ENCODE data around the gene DTNB. TPM values are rescaled to one million over a fixed set of nuclear protein-coding genes. Genes with fewer than 3 reads are reported as not detected.

DTNB gene
- total and polyA plus RNA-seq, 2 of the 4 experiments (the other 2 are of a cell fraction): 3.8 to 5.3 TPM

GRCh38 chr2:25411281-25411680 lies 262.1 kb downstream of the DTNB start:
- CTCF ChIA-PET: no interaction called here
- Histone ChIP-seq H3K23ac (ENCODE audit: low read depth, low read length) (no peak overlapping the region), H2AK9ac (replicated peaks; ENCODE audit: low read depth, low read length, poor library complexity) (no peak overlapping the region), H4K20me1 (ENCODE audit: insufficient read depth, low read length) (no peaks in the 10 kb centered on the region), H3K4me3 (ENCODE audit: insufficient read depth, low read depth, low read length) (no peak overlapping the region), H3K36me3 (ENCODE audit: control insufficient read depth, insufficient read depth, low read length) (no peaks in the 10 kb centered on the region), H2AFZ (replicated peaks; ENCODE audit: low read length, poor library complexity) (no peak overlapping the region), H2BK5ac (ENCODE audit: low read depth, low read length, poor library complexity, severe bottlenecking) (no peak overlapping the region), H2BK15ac (ENCODE audit: low read depth, low read length) (no peak overlapping the region), H3K27me3 (ENCODE audit: control insufficient read depth, insufficient read depth, low read length) (no peaks in the 10 kb centered on the region), H4K8ac (ENCODE audit: low read depth in 2 of 2, low read length in 2 of 2) (no peak overlapping the region), H3K14ac (replicated peaks; ENCODE audit: low read depth, low read length) (no peak overlapping the region), H3K79me1 (ENCODE audit: low read depth in 1 of 2, low read length in 2 of 2) (no peaks in the 10 kb centered on the region), H3K4me1 (ENCODE audit: control insufficient read depth, insufficient read depth, low read length) (no peaks in the 10 kb centered on the region), H2BK20ac (ENCODE audit: low read depth, low read length) (no peak overlapping the region), H3K9me1 (ENCODE audit: insufficient read depth, low read length) (no peaks in the 10 kb centered on the region), H4K5ac (ENCODE audit: low read depth, low read length) (no peak overlapping the region), H3K9ac (ENCODE audit: low read depth, low read length) (no peak overlapping the region), H3K4me2 (ENCODE audit: low read depth, low read length) (no peak overlapping the region), H3K27ac (ENCODE audit: insufficient read depth, low read length) (no peak overlapping the region), H3K9me3 (ENCODE audit: control insufficient read depth, insufficient read depth, low read length) (no peaks in the 10 kb centered on the region), H3K18ac (ENCODE audit: low read depth, low read length) (no peak overlapping the region), H4K91ac (ENCODE audit: insufficient read depth, low read depth, low read length) (no peak overlapping the region), H3K56ac (ENCODE audit: extremely low read depth, insufficient read depth, low read length) (no peak overlapping the region), H2AK5ac (ENCODE audit: low read depth, low read length) (no peak overlapping the region), H3K4ac (ENCODE audit: low read depth, low read length) (no peak overlapping the region), H2BK120ac (ENCODE audit: low read depth, low read length) (no peak overlapping the region)
- dilution Hi-C loops (cut with HindIII; ENCODE audit: low sequenced_read_pairs, unreplicated experiment) (no loop called here), in situ Hi-C loops (cut with MboI; ENCODE audit: low sequenced_read_pairs) (no loop called here), intact Hi-C loops (cut with micrococcal nuclease) (no loop called here)
- no peak for DNase-seq
- TF ChIP-seq MXI1 (IDR thresholded peaks at IDR 0.05; ENCODE audit: borderline replicate concordance, low read depth, low read length): no peak
- TF ChIP-seq CHD1 (IDR thresholded peaks at IDR 0.05; ENCODE audit: low read depth, low read length): no peak
- no peak for TF ChIP-seq RCOR1 (IDR thresholded peaks at IDR 0.05; ENCODE audit: insufficient replicate concordance, low read length)
- no peak for TF ChIP-seq FOS (IDR thresholded peaks at IDR 0.05; ENCODE audit: low read depth, low read length)
- no peak for TF ChIP-seq RAD21 (IDR thresholded peaks at IDR 0.05; ENCODE audit: low read length)
- no peak for TF ChIP-seq RFX5 (IDR thresholded peaks at IDR 0.05; ENCODE audit: low read depth, low read length)
- no TSS peak for BruUV-seq (replicated peaks)
- POLR2A ChIA-PET (ENCODE audit: unreplicated experiment): no interaction called here
- no CpG with 5 or more reads among the region's 8 CpGs for WGBS, 2 experiments (ENCODE audit: extremely low coverage in 2 of 2, insufficient read length in 1 of 2)
- no peak for ATAC-seq (ENCODE audit: low read depth)
